Lower lobe of right lung (tissue), 2 donors: ENCODE results near the gene ESPL1. TPM values are rescaled to one million over a fixed set of nuclear protein-coding genes. Genes with fewer than 3 reads are reported as not detected.
A peak's percentile ranks its signal among the peaks of the same experiment; 100 is the strongest.
"Not testable (repeated sequence)": the region's sequence is repeated elsewhere in the genome, so short reads cannot be mapped to it uniquely, and the experiment has no call there.

Experiments used
- ATAC-seq, 2 donors: fragments of 200-7000 bp; cut with Tn5 transposase; one replicate each; pipeline ENCODE4 v1.9.1; 2020 to 2022; ENCODE audit warnings: mild to moderate bottlenecking in 2 of 2, moderate library complexity in 2 of 2
- DNase-seq: peaks from one replicate; pipeline ENCODE4 v3.0.0-alpha.2; 2020
- H3K27ac ChIP-seq: fragments of 200-600 bp; one replicate; pipeline ENCODE4 v1.8.0; 2022
- H3K27me3 ChIP-seq: fragments of 200-600 bp; one replicate; pipeline ENCODE4 v1.8.0; 2022; ENCODE audit warnings: low read depth
- H3K36me3 ChIP-seq: fragments of 200-600 bp; one replicate; pipeline ENCODE4 v1.8.0; 2022; ENCODE audit warnings: mild to moderate bottlenecking
- H3K4me1 ChIP-seq: fragments of 200-600 bp; one replicate; pipeline ENCODE4 v1.8.0; 2022
- H3K4me3 ChIP-seq: fragments of 200-600 bp; one replicate; pipeline ENCODE4 v1.8.0; 2022; ENCODE audit warnings: mild to moderate bottlenecking
- H3K9me3 ChIP-seq: fragments of 200-600 bp; one replicate; pipeline ENCODE4 v1.8.0; 2022
- intact Hi-C: fragments of 100-400 bp; cut with DNase I; formaldehyde crosslinking; loops from one replicate; pipeline ENCODE4 v1.11.0; 2022
- total RNA-seq: library from RNA; stranded (reverse); fragmentation: NEBNext Ultra II Directional; extraction: Animal tissue kit (Norgen Biotek cat#: 25700); gene quantifications from one replicate; pipeline ENCODE4 v1.2.1, GENCODE V29; 2021
- TF ChIP-seq, protein P1 (sequence below): fragments of 200-600 bp; IDR thresholded peaks from one replicate; pipeline ENCODE4 v1.8.0; 2022; ENCODE audit warnings: antibody characterized with exemption, mild to moderate bottlenecking
- donor health status: DM: no; HTN: yes; CAD: no; lungs with severe emphysema.

The ESPL1 gene
- total RNA-seq, 1 donor from 2014 or later = 2.2 TPM

DNA sequence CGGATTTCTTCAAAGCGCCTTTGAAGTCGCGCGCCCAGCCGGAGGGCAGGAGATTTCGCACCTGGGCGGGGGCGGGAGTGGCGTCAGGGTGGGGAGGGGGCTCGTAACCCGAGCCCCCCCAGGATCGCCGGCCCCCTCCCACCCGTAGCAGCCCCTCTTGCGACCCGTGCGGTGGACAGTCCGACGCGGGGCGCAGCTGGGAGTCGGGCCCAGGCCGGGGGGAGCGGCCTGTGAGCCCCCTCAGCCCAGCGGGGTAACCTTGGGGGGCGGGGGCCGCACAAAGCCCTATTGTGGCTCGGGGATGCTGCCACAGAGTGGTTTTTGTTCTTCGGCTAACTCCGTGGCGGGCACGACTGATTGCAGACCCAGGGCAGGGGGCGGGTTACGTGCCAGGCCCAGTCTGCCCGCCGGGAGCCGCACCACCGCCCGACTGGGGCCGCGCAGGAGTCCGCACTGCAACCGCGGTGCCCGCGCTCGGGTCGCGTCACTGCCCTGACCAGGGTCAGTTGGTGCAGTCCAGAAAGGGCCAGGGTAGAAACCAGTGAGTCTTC, 57.5 kb downstream of the ESPL1 start:
- Histone ChIP-seq H3K36me3 (no peaks in the 10 kb centered on the region), H3K4me1 (peaks cover 31% of the 10 kb centered on the region), H3K4me3 (peak overlapping the region; percentile 79), H3K9me3 (no peaks in the 10 kb centered on the region), H3K27me3 (no peaks in the 10 kb centered on the region), H3K27ac (peak overlapping the region; percentile 92)
- TF ChIP-seq, protein P1, sequence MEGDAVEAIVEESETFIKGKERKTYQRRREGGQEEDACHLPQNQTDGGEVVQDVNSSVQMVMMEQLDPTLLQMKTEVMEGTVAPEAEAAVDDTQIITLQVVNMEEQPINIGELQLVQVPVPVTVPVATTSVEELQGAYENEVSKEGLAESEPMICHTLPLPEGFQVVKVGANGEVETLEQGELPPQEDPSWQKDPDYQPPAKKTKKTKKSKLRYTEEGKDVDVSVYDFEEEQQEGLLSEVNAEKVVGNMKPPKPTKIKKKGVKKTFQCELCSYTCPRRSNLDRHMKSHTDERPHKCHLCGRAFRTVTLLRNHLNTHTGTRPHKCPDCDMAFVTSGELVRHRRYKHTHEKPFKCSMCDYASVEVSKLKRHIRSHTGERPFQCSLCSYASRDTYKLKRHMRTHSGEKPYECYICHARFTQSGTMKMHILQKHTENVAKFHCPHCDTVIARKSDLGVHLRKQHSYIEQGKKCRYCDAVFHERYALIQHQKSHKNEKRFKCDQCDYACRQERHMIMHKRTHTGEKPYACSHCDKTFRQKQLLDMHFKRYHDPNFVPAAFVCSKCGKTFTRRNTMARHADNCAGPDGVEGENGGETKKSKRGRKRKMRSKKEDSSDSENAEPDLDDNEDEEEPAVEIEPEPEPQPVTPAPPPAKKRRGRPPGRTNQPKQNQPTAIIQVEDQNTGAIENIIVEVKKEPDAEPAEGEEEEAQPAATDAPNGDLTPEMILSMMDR = no peak
- intact Hi-C loops = no loop called here
- ATAC-seq = peak; percentile 19 to 20
- peak; percentile 65 for DNase-seq

DNA sequence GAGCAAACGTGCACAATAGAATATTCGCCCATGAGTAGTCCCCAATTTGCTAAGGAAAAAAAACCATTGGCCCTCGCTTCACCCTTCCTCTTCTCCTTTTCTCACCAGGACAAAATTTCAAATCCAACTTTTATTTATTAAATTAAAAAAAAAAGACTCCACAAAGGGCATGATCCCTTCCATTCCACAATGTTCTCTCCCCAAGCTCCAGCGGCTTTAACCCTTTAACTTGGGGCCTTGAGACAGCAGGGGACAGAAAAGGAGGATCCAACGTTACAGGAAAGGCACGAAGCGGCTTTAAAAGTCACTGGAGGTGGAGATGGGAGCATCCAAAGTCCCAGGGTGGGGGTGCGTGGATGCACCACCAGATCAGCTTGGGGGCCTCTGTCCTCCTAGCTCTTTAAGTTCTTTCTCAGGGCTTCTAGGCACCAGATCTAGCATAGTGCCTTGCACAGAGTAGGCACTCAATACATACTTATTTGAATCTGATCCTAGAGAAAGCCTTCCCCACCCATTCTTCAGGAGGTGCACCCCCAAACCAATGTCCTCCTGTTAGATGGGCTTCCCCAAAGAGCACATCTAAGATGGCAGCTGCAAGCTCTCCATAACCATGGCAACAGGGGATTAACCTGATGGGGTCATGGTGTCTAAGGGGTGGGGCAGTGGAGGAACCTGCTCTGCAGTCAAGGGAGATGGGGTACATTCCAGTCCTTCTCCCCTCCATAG, 58.5 kb downstream of the ESPL1 start:
- intact Hi-C loops = no loop called here
- peaks cover 26% of the 10 kb centered on the region for H3K4me1 ChIP-seq
- H3K27ac ChIP-seq = no peak overlapping the region
- no peaks in the 10 kb centered on the region for H3K36me3 ChIP-seq
- TF ChIP-seq, protein P1 = no peak
- no peak for ATAC-seq
- no peaks in the 10 kb centered on the region for H3K9me3 ChIP-seq
- no peak for DNase-seq
- peaks cover 3% of the 10 kb centered on the region for H3K27me3 ChIP-seq
- H3K4me3 ChIP-seq = no peak overlapping the region

DNA sequence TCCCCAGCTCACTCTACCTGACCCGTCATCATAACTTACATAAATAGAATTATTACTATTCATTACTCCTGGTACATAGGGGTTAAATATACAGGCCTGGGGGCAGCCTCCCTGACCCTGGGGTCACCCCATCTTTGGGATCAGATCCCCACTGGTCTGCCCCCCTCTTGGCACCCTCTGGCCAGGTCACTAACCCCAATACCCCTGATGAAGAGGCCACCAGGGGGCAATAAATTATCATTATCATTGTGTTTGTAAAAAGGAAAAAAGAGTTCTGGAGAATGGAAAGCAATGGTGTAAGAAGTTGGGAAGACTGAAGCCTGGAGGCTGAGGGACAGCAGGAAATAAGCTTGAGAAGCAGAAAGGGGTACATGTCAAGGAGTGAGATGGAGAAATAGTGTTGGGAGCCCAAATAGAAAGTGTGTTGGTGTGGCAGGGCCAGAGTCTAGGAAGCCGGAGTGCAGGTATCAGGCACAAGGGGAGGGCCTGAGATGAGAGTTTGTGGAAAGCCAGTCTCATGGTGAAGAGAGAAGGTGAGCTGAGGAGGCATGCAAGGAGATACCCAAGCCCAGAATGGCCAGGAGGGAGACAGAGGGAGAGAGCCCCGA, 59.4 kb downstream of the ESPL1 start:
- DNase-seq (no peak), ATAC-seq (no peak)
- Histone ChIP-seq H3K4me1 (peaks cover 20% of the 10 kb centered on the region), H3K36me3 (no peaks in the 10 kb centered on the region), H3K27me3 (peaks cover 3% of the 10 kb centered on the region), H3K27ac (no peak overlapping the region), H3K9me3 (no peaks in the 10 kb centered on the region), H3K4me3 (no peak overlapping the region)
- intact Hi-C loops = no loop called here
- TF ChIP-seq, protein P1 = peak; percentile 40

DNA sequence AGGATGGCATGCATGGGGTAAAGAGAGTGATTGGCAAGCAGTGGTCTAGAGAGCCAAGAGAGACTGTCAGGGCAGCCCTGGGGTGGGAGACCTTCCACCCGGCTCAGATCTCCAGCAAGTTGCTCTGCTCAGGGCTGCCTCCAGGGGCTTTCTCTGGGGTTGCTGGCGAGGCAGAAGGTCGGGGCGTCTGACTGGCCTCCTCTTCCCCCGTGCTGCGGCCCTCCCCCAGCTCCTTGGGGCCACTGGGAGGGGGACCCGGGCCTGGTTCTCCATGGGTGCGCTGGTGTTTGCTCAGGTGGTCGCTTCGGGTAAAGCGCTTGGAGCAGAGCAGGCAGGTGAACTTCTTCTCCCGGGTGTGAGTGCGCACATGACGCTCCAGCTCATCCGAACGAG, 59.9 kb downstream of the ESPL1 start:
- ATAC-seq = no peak
- H3K27me3 ChIP-seq = peaks cover 3% of the 10 kb centered on the region
- intact Hi-C loops = no loop called here

DNA sequence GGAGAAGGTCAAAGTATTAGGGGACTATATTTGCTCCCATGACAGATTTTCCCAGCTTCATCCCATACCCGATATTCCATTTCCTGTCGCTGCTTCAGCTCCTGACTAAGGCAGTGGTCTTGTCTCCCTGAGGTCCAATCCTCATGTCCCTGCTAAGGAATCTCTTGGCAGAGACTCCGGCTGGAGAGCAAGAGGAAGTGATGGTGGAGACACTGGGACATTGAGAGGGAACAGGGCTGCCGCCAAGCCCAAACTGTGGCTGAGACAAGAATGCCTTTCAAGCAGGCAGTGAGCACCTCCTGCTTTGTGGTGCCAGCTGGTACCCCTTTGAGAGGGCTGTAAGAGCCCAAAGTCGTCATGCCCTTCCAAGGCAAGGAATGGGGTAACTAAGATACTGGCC, 62.6 kb downstream of the ESPL1 start:
- Histone ChIP-seq H3K4me3 (no peak overlapping the region), H3K9me3 (no peaks in the 10 kb centered on the region), H3K36me3 (no peaks in the 10 kb centered on the region), H3K27ac (no peak overlapping the region), H3K4me1 (peaks cover 6% of the 10 kb centered on the region), H3K27me3 (peaks cover 7% of the 10 kb centered on the region)
- intact Hi-C loops = no loop called here
- no peak for DNase-seq
- ATAC-seq = no peak
- TF ChIP-seq, protein P1 = no peak

More for the DNA sequence above, 59.9 kb downstream of the ESPL1 start:
- H3K9me3 ChIP-seq = no peaks in the 10 kb centered on the region
- H3K36me3 ChIP-seq = no peaks in the 10 kb centered on the region
- no peak overlapping the region for H3K27ac ChIP-seq
- no peak overlapping the region for H3K4me3 ChIP-seq
- peaks cover 20% of the 10 kb centered on the region for H3K4me1 ChIP-seq
- no peak for DNase-seq
- TF ChIP-seq, protein P1 = no peak

DNA sequence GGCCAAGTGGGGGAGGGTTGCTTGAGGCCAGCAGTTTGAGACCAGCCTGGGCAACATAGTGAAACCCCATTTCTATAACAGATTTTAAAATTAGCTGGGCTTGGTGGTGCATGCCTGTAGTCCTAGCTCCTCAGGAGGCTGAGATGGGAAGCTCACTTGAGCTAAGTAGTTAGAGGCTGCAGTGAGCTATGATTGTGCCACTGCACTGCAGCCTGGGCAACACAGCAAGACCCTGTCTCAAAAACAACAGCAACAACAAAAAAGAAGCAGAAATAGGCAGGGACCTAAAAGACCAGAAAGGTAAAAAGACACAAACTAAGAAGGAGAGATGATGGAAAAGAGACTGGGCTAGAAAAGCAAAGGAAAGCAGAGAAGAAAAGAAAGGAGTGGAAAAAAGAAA, 64.2 kb downstream of the ESPL1 start:
- peaks cover 17% of the 10 kb centered on the region for H3K27me3 ChIP-seq
- ATAC-seq, H3K36me3 ChIP-seq, H3K4me1 ChIP-seq, H3K9me3 ChIP-seq, DNase-seq, intact Hi-C loops, H3K27ac ChIP-seq, H3K4me3 ChIP-seq: not testable (repeated sequence)
